ENCODE measurements around the gene CPB2.

Gene CPB2

GRCh38 chr13:46101484-46102254 is 3.2 kb downstream of the CPB2 start:
- no peaks in the 10 kb centered on the region for H3K36me3 ChIP-seq
- H3K9me3 ChIP-seq = no peaks in the 10 kb centered on the region
- no peaks in the 10 kb centered on the region for H3K27me3 ChIP-seq
- H3K4me3 ChIP-seq (ENCODE audit: low read depth in 1 of 2, low read length in 1 of 2) = no peak overlapping the region
- no peak for TF ChIP-seq CTCF (IDR thresholded peaks at IDR 0.05)
- H3K27ac ChIP-seq = no peak overlapping the region
- no peaks in the 10 kb centered on the region for H3K4me1 ChIP-seq (ENCODE audit: control insufficient read depth in 1 of 2, insufficient read depth in 1 of 2, low read depth in 1 of 2, low read length in 1 of 2)

GRCh38 chr13:46101002-46101401 is 3.8 kb downstream of the CPB2 start:
- Histone ChIP-seq H3K27me3 (no peaks in the 10 kb centered on the region), H3K4me3 (ENCODE audit: low read depth in 1 of 2, low read length in 1 of 2) (no peak overlapping the region), H3K9me3 (no peaks in the 10 kb centered on the region), H3K4me1 (ENCODE audit: control insufficient read depth in 1 of 2, insufficient read depth in 1 of 2, low read depth in 1 of 2, low read length in 1 of 2) (no peaks in the 10 kb centered on the region), H3K27ac (no peak overlapping the region), H3K36me3 (no peaks in the 10 kb centered on the region)
- no peak for TF ChIP-seq CTCF (IDR thresholded peaks at IDR 0.05)

- no peaks in the 10 kb centered on the region for H3K27me3 ChIP-seq
- no peaks in the 10 kb centered on the region for H3K4me1 ChIP-seq (ENCODE audit: control insufficient read depth in 1 of 2, insufficient read depth in 1 of 2, low read depth in 1 of 2, low read length in 1 of 2)
- no peak overlapping the region for H3K4me3 ChIP-seq (ENCODE audit: low read depth in 1 of 2, low read length in 1 of 2)
- no peak overlapping the region for H3K27ac ChIP-seq
- H3K36me3 ChIP-seq = no peaks in the 10 kb centered on the region
- no peak for TF ChIP-seq CTCF (IDR thresholded peaks at IDR 0.05)
- no peaks in the 10 kb centered on the region for H3K9me3 ChIP-seq
Measured at GRCh38 chr13:46100191-46100815, 4.5 kb downstream of the CPB2 start.

- Histone ChIP-seq H3K4me3 (ENCODE audit: low read depth in 1 of 2, low read length in 1 of 2) (no peak overlapping the region), H3K4me1 (ENCODE audit: control insufficient read depth in 1 of 2, insufficient read depth in 1 of 2, low read depth in 1 of 2, low read length in 1 of 2) (no peaks in the 10 kb centered on the region), H3K27me3 (no peaks in the 10 kb centered on the region), H3K9me3 (no peaks in the 10 kb centered on the region), H3K27ac (no peak overlapping the region), H3K36me3 (no peaks in the 10 kb centered on the region)
- no peak for TF ChIP-seq CTCF (IDR thresholded peaks at IDR 0.05)
Measured at GRCh38 chr13:46097663-46098062, 7.2 kb downstream of the CPB2 start.

- Histone ChIP-seq H3K9me3 (no peaks in the 10 kb centered on the region), H3K36me3 (no peaks in the 10 kb centered on the region), H3K4me1 (ENCODE audit: control insufficient read depth in 1 of 2, insufficient read depth in 1 of 2, low read depth in 1 of 2, low read length in 1 of 2) (no peaks in the 10 kb centered on the region), H3K4me3 (ENCODE audit: low read depth in 1 of 2, low read length in 1 of 2) (no peak overlapping the region), H3K27ac (no peak overlapping the region), H3K27me3 (no peaks in the 10 kb centered on the region)
- TF ChIP-seq CTCF (IDR thresholded peaks at IDR 0.05) = no peak
Measured at GRCh38 chr13:46097015-46097414, 7.8 kb downstream of the CPB2 start.

Data from neutrophil (primary cell).